H1 (cell line): Measurements from ENCODE around the gene ARHGAP12. TPM values are rescaled to one million over a fixed set of nuclear protein-coding genes. Genes with fewer than 3 reads are reported as not detected.

Experiments used
- RFX5 ChIP-seq: IDR thresholded peaks from 2 replicates; pipeline ENCODE4 v1.6.1; 2011; ENCODE audit warnings: low read depth, low read length, improper control_type of control experiment, borderline replicate concordance
- SIN3A ChIP-seq, 2 experiments: IDR thresholded peaks in 1 of 2; conservative IDR thresholded peaks in 1 of 2; 2 replicates each; pipeline ENCODE4 v1.6.1; 2011 to 2012; ENCODE audit warnings: low read length in 2 of 2, improper control_type of control experiment in 1 of 2, low read depth in 1 of 2, mild to moderate bottlenecking in 1 of 2
- polyA plus RNA-seq, 7 experiments: library from polyadenylated mRNA; depleted of rRNA in 3 of 7; stranded (reverse) in 5 of 7; unstranded in 2 of 7; fragments of >200 nt in 5 of 7; fragments of 200-250 nt in 2 of 7; gene quantifications; 1 replicate in 5 of 7; 2 replicates in 1 of 7; 4 replicates in 1 of 7; pipeline versions ENCODE4 v1.2.1 to v1.2.3, GENCODE V29; 2011 to 2013; ENCODE audit warnings: missing spikeins in 2 of 7, mixed read lengths in 2 of 7
- total RNA-seq: library from RNA; stranded (reverse); fragmentation: NEBNext Ultra II Directional; extraction: Animal tissue kit (Norgen Biotek cat#: 25700); gene quantifications from 2 replicates; pipeline ENCODE4 v1.2.1, GENCODE V29; 2021
- TF ChIP-seq, protein P1 (sequence below): IDR thresholded peaks from 2 replicates; pipeline ENCODE4 v1.6.1; 2012; ENCODE audit warnings: inconsistent platforms

Gene ARHGAP12
- total and polyA plus RNA-seq, 2 of the 8 experiments (the other 6 are each of a cell fraction or from before 2014, with no cell fraction given) = 10.1 to 39.0 TPM

DNA sequence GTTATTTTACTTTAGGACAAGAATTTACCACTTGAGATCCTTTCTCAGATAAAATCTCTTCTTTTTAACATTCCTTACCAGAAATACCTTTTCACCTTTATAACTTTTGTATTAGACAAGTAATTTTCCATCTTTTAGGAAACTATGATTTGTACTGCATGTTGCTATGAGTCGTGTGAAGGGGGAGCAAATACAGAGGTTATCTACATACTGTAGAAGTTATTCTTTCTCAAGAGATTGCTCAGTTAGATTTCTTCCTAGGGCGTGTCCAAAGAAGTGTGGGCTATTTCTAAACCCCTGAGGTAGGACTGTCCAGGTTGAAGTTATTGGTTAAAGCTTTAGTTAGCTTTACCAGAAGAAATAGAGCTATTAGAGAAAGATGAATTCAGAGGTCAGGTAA, 30.2 kb upstream of the ARHGAP12 start (continued):
- TF ChIP-seq, protein P1, sequence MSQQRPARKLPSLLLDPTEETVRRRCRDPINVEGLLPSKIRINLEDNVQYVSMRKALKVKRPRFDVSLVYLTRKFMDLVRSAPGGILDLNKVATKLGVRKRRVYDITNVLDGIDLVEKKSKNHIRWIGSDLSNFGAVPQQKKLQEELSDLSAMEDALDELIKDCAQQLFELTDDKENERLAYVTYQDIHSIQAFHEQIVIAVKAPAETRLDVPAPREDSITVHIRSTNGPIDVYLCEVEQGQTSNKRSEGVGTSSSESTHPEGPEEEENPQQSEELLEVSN = no peak
- TF ChIP-seq SIN3A (conservative IDR thresholded peaks at IDR 0.05 in 1 of 2, IDR thresholded peaks at IDR 0.05 in 1 of 2; ENCODE audit: low read depth in 1 of 2, low read length in 2 of 2) (no peak), RFX5 (no peak)
